HepG2 (cell line): ENCODE data around the gene POLE. TPM values are rescaled to one million over a fixed set of nuclear protein-coding genes. Genes with fewer than 3 reads are reported as not detected.
A peak's percentile ranks its signal among the peaks of the same experiment; 100 is the strongest.

Source experiments
- ASH2L ChIP-seq: fragments of 300-600, 200-600 bp; sonication (generic); IDR thresholded peaks from 2 replicates; pipeline ENCODE4 v1.7.0; 2017; ENCODE audit warnings: low read depth, mild to moderate bottlenecking, moderate library complexity, mixed read lengths, low read length; ENCODE audit not compliant: insufficient read length
- BCL6 ChIP-seq: IDR thresholded peaks from 2 replicates; pipeline ENCODE4 v1.6.1; 2016; ENCODE audit warnings: missing genetic modification reagents, missing compliant biosample characterization
- FOXA1 ChIP-seq, 2 experiments: fragments of 450-650 bp in 1 of 2; sonication (generic) in 1 of 2; formaldehyde crosslinking in 1 of 2; IDR thresholded peaks; 2 replicates each; pipeline versions ENCODE4 v1.4.0 to v1.6.1; 2016 to 2020; ENCODE audit warnings: missing genetic modification reagents in 1 of 2
- KAT7 ChIP-seq: IDR thresholded peaks from 2 replicates; pipeline ENCODE4 v1.6.1; 2018; ENCODE audit warnings: borderline replicate concordance, missing compliant biosample characterization
- KLF12 ChIP-seq: sonication (generic); formaldehyde crosslinking; IDR thresholded peaks from 2 replicates; pipeline ENCODE4 v1.4.0; 2020; ENCODE audit warnings: missing genetic modification reagents, borderline replicate concordance
- KMT2B ChIP-seq: IDR thresholded peaks from 2 replicates; pipeline ENCODE4 v1.6.1; 2016; ENCODE audit warnings: missing genetic modification reagents, missing compliant biosample characterization
- MYC ChIP-seq: sonication (generic); formaldehyde crosslinking; IDR thresholded peaks from 2 replicates; pipeline ENCODE4 v1.9.0; 2021; ENCODE audit warnings: missing genetic modification reagents, borderline replicate concordance
- NONO ChIP-seq, 2 experiments: fragments of 450-650 bp in 1 of 2; sonication (generic) in 1 of 2; formaldehyde crosslinking in 1 of 2; IDR thresholded peaks in 1 of 2; conservative IDR thresholded peaks in 1 of 2; 2 replicates each; pipeline versions ENCODE4 v1.6.1 to v1.8.0; 2017 to 2022; ENCODE audit warnings: mild to moderate bottlenecking in 1 of 2, missing genetic modification reagents in 1 of 2, moderate library complexity in 1 of 2
- NR2F6 ChIP-seq, 2 experiments: IDR thresholded peaks; 2 replicates each; pipeline ENCODE4 v1.6.1; 2016; ENCODE audit warnings: antibody characterized with exemption in 1 of 2, mild to moderate bottlenecking in 1 of 2
- RBAK ChIP-seq: sonication (generic); formaldehyde crosslinking; IDR thresholded peaks from 2 replicates; pipeline ENCODE4 v1.5.1; 2020; ENCODE audit warnings: mild to moderate bottlenecking, missing genetic modification reagents
- SIX1 ChIP-seq: sonication (generic); formaldehyde crosslinking; IDR thresholded peaks from 2 replicates; pipeline ENCODE4 v1.4.0; 2020; ENCODE audit warnings: missing genetic modification reagents, borderline replicate concordance
- SPEN ChIP-seq: sonication (generic); formaldehyde crosslinking; IDR thresholded peaks from 2 replicates; pipeline ENCODE4 v1.5.1; 2020; ENCODE audit warnings: low read depth, mild to moderate bottlenecking, missing genetic modification reagents
- SRY ChIP-seq: sonication (generic); formaldehyde crosslinking; IDR thresholded peaks from 2 replicates; pipeline ENCODE4 v1.8.0; 2022; ENCODE audit warnings: mild to moderate bottlenecking, missing genetic modification reagents
- ZNF30 ChIP-seq: sonication (generic); formaldehyde crosslinking; IDR thresholded peaks from 2 replicates; pipeline ENCODE4 v1.5.0; 2020; ENCODE audit warnings: mild to moderate bottlenecking, missing genetic modification reagents
- ZNF431 ChIP-seq: sonication (generic); formaldehyde crosslinking; IDR thresholded peaks from 2 replicates; pipeline ENCODE4 v1.9.0; 2022; ENCODE audit warnings: missing genetic modification reagents, low read depth, mild to moderate bottlenecking, borderline replicate concordance
- ZNF484 ChIP-seq: sonication (generic); formaldehyde crosslinking; IDR thresholded peaks from 2 replicates; pipeline ENCODE4 v1.5.1; 2020; ENCODE audit warnings: mild to moderate bottlenecking, low read depth, missing genetic modification reagents, borderline replicate concordance
- ZNF558 ChIP-seq: sonication (generic); formaldehyde crosslinking; IDR thresholded peaks from 2 replicates; pipeline ENCODE4 v1.9.0; 2022; ENCODE audit warnings: mild to moderate bottlenecking, missing genetic modification reagents, borderline replicate concordance
- ZNF670 ChIP-seq: sonication (generic); formaldehyde crosslinking; IDR thresholded peaks from 2 replicates; pipeline ENCODE4 v1.8.0; 2022; ENCODE audit warnings: mild to moderate bottlenecking, missing genetic modification reagents, borderline replicate concordance
- ZNF781 ChIP-seq: sonication (generic); formaldehyde crosslinking; IDR thresholded peaks from 2 replicates; pipeline ENCODE4 v1.5.1; 2020; ENCODE audit warnings: borderline replicate concordance, mild to moderate bottlenecking, missing genetic modification reagents; ENCODE audit errors: not compliant biosample characterization
- ZNF782 ChIP-seq: sonication (generic); formaldehyde crosslinking; IDR thresholded peaks from 2 replicates; pipeline ENCODE4 v1.4.0; 2020; ENCODE audit warnings: missing genetic modification reagents, mild to moderate bottlenecking, borderline replicate concordance
- ZNF816 ChIP-seq: sonication (generic); formaldehyde crosslinking; IDR thresholded peaks from 2 replicates; pipeline ENCODE4 v1.8.0; 2022; ENCODE audit warnings: missing genetic modification reagents, mild to moderate bottlenecking, borderline replicate concordance
- polyA plus RNA-seq, 8 experiments: library from polyadenylated mRNA; depleted of rRNA in 3 of 8; stranded (reverse) in 7 of 8; unstranded in 1 of 8; fragments of >200 nt; fragmentation: Illumina TruSeq in 4 of 8; extraction: Trizol in 4 of 8; gene quantifications; 2 replicates each; pipeline versions ENCODE4 v1.2.1 to v1.2.3, GENCODE V29; 2011 to 2016; ENCODE audit warnings: low read depth in 4 of 8, missing spikeins in 1 of 8, mixed read lengths in 1 of 8; ENCODE audit not compliant: insufficient read depth in 1 of 8
- total RNA-seq, 5 experiments: library from RNA; depleted of rRNA; stranded (reverse); fragments of >200 nt; fragmentation: Illumina TruSeq; extraction: Trizol; gene quantifications; 2 replicates each; pipeline ENCODE4 v1.2.3, GENCODE V29; 2016; ENCODE audit warnings: low read depth in 1 of 5
- TF ChIP-seq, protein P1 (sequence below): sonication (generic); formaldehyde crosslinking; IDR thresholded peaks from 2 replicates; pipeline ENCODE4 v1.4.0; 2020; ENCODE audit warnings: mild to moderate bottlenecking, low read depth, missing genetic modification reagents
- TF ChIP-seq, protein P2 (sequence below): sonication (generic); formaldehyde crosslinking; IDR thresholded peaks from 2 replicates; pipeline ENCODE4 v1.4.0; 2020; ENCODE audit warnings: missing genetic modification reagents, low read depth, mild to moderate bottlenecking, borderline replicate concordance
- TF ChIP-seq, protein P3 (sequence below): sonication (generic); formaldehyde crosslinking; IDR thresholded peaks from 2 replicates; pipeline ENCODE4 v1.4.0; 2020; ENCODE audit warnings: missing genetic modification reagents

POLE gene
- total and polyA plus RNA-seq, 2 of the 13 experiments (the other 11 are each of a cell fraction or from before 2014, with no cell fraction given): 25.3 to 52.2 TPM

DNA sequence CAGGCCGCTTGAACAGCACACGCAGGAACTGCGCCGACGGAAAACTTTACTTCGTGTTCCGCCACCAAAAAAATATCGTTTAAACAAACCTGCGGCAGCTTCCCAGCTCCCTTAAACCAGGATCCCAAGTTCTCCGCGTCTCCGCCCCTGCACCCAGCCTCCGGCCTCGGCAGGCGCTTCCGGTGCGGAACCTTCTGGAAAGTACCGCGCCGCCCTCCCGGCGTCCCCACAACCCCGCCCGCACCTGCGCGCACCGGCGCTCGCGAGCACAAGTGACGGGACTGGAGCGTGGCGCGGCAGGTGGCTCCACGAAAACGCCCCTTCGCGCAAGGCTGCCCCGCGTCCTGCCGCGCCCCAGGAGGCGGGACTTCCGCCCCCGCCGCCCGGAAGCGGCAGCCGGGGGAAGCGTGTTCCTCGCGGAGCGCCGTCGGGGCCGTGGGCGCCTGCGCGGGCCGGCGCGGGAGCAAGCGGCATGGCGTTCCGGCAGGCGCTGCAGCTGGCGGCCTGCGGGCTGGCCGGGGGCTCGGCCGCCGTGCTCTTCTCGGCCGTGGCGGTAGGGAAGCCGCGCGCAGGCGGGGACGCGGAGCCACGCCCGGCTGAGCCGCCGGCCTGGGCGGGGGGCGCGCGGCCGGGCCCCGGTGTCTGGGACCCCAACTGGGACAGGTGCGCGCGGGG, 23.4 kb upstream of the POLE start, which contains the start of gene PGAM5 (continued):
- TF ChIP-seq ZNF670 (CRISPR knock-in tag) (no peak; the same call in 1 of the 2 replicates), ZNF781 (peak; percentile 74), KLF12 (CRISPR knock-in tag) (peak; percentile 91), ZNF431 (peak; percentile 71), ASH2L (peak; percentile 55), KAT7 (CRISPR knock-in tag) (no peak; the same call in 1 of the 2 replicates), SPEN (CRISPR knock-in tag) (peak; percentile 86), MYC (CRISPR knock-in tag) (peak; percentile 86), NONO (IDR thresholded peaks at IDR 0.05) (no peak), NONO (CRISPR knock-in tag; conservative IDR thresholded peaks at IDR 0.05) (peak; percentile 79), ZNF484 (CRISPR knock-in tag) (no peak), SRY (CRISPR knock-in tag) (peak; percentile 77; the same call in 1 of the 2 replicates), BCL6 (CRISPR knock-in tag) (0 out of 2 replicates have a peak, but pooled peaks have one; percentile 40), ZNF816 (CRISPR knock-in tag) (peak; percentile 67; the same call in 1 of the 2 replicates), NR2F6 (IDR thresholded peaks at IDR 0.05) (no peak), NR2F6 (CRISPR knock-in tag; IDR thresholded peaks at IDR 0.05) (peak; percentile 56; the same call in 1 of the 2 replicates), ZNF30 (no peak), SIX1 (CRISPR knock-in tag) (0 out of 2 replicates have a peak, but pooled peaks have one; percentile 32), ZNF782 (peak; percentile 79; the same call in 1 of the 2 replicates), ZNF558 (CRISPR knock-in tag) (peak; percentile 81; the same call in 1 of the 2 replicates), FOXA1 (IDR thresholded peaks at IDR 0.05) (no peak), FOXA1 (CRISPR knock-in tag; IDR thresholded peaks at IDR 0.05) (peak; percentile 38; the same call in 1 of the 2 replicates), RBAK (no peak), KMT2B (peak; percentile 89)
- TF ChIP-seq, protein P1, sequence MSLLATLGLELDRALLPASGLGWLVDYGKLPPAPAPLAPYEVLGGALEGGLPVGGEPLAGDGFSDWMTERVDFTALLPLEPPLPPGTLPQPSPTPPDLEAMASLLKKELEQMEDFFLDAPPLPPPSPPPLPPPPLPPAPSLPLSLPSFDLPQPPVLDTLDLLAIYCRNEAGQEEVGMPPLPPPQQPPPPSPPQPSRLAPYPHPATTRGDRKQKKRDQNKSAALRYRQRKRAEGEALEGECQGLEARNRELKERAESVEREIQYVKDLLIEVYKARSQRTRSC (CRISPR knock-in tag): 0 out of 2 replicates have a peak, but pooled peaks have one; percentile 81
- TF ChIP-seq, protein P2, sequence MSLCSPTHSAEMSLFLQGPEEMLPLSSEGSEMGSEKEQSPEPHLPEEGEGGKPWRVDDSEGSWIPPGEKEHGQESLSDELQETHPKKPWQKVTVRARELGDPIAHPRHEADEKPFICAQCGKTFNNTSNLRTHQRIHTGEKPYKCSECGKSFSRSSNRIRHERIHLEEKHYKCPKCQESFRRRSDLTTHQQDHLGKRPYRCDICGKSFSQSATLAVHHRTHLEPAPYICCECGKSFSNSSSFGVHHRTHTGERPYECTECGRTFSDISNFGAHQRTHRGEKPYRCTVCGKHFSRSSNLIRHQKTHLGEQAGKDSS (CRISPR knock-in tag): peak; percentile 74; the same call in 1 of the 2 replicates
- TF ChIP-seq, protein P3, sequence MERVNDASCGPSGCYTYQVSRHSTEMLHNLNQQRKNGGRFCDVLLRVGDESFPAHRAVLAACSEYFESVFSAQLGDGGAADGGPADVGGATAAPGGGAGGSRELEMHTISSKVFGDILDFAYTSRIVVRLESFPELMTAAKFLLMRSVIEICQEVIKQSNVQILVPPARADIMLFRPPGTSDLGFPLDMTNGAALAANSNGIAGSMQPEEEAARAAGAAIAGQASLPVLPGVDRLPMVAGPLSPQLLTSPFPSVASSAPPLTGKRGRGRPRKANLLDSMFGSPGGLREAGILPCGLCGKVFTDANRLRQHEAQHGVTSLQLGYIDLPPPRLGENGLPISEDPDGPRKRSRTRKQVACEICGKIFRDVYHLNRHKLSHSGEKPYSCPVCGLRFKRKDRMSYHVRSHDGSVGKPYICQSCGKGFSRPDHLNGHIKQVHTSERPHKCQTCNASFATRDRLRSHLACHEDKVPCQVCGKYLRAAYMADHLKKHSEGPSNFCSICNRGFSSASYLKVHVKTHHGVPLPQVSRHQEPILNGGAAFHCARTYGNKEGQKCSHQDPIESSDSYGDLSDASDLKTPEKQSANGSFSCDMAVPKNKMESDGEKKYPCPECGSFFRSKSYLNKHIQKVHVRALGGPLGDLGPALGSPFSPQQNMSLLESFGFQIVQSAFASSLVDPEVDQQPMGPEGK (CRISPR knock-in tag): peak; percentile 60
